NB4 (cell line): ENCODE measurements around the gene LYAR.

Experiments
- DNase-seq: peaks from one replicate; pipeline ENCODE4 v3.0.0; 2010; ENCODE audit warnings: low read depth
- H3K4me3 ChIP-seq: one replicate; pipeline ENCODE4 v1.5.1; 2011; ENCODE audit warnings: mild to moderate bottlenecking, low read depth, low read length, moderate library complexity
- MYC ChIP-seq: IDR thresholded peaks from 2 replicates; pipeline ENCODE4 v1.6.1; 2011; ENCODE audit warnings: low read depth, low read length
- POLR2A ChIP-seq: IDR thresholded peaks from 2 replicates; pipeline ENCODE4 v1.6.1; 2011; ENCODE audit warnings: mild to moderate bottlenecking; ENCODE audit not compliant: insufficient read length; ENCODE audit errors: extremely low read depth
- TF ChIP-seq, protein P1 (sequence below): IDR thresholded peaks from 2 replicates; pipeline ENCODE4 v1.6.1; 2011; ENCODE audit warnings: low read depth, low read length
- TF ChIP-seq, protein P2 (sequence below): IDR thresholded peaks from one replicate; pipeline ENCODE4 v1.5.1; 2012; ENCODE audit warnings: low read depth, low read length

The LYAR gene

DNA sequence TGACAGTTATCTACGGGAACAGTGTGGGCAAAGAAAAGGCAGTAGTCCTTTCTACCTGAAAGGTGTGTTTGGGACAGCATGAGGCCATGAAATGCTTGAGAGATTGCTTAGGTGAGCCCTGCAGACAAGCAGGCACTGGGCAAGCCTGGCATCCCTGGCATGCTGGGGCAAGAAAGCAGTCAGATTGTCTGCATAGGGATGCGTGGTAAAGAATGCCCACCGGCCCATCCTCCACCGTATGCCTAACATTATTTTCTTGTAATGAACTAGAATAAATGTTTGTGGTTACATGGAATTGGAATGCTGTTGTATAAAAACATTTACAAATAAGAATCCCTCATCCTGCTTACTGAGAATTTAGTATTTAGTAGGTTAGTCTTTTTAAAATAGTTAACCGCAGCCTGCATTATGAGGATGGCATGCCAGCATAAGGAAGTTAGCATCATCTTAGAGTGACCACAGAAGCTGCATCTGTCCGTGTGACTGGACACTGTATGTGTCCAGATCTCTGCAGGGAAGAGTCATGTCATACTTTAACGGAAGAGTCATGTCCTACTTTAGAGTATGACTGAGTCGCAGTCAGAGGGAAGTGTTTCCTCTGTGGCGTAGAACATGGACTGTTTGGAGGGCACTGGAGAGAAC is 19.0 kb upstream of the LYAR start:
- TF ChIP-seq MYC, result no peak
- TF ChIP-seq, protein P1, sequence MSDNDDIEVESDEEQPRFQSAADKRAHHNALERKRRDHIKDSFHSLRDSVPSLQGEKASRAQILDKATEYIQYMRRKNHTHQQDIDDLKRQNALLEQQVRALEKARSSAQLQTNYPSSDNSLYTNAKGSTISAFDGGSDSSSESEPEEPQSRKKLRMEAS, result no peak
- TF ChIP-seq, protein P2, sequence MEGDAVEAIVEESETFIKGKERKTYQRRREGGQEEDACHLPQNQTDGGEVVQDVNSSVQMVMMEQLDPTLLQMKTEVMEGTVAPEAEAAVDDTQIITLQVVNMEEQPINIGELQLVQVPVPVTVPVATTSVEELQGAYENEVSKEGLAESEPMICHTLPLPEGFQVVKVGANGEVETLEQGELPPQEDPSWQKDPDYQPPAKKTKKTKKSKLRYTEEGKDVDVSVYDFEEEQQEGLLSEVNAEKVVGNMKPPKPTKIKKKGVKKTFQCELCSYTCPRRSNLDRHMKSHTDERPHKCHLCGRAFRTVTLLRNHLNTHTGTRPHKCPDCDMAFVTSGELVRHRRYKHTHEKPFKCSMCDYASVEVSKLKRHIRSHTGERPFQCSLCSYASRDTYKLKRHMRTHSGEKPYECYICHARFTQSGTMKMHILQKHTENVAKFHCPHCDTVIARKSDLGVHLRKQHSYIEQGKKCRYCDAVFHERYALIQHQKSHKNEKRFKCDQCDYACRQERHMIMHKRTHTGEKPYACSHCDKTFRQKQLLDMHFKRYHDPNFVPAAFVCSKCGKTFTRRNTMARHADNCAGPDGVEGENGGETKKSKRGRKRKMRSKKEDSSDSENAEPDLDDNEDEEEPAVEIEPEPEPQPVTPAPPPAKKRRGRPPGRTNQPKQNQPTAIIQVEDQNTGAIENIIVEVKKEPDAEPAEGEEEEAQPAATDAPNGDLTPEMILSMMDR, result no peak
- no peak for TF ChIP-seq POLR2A
- no peak overlapping the region for H3K4me3 ChIP-seq

DNA sequence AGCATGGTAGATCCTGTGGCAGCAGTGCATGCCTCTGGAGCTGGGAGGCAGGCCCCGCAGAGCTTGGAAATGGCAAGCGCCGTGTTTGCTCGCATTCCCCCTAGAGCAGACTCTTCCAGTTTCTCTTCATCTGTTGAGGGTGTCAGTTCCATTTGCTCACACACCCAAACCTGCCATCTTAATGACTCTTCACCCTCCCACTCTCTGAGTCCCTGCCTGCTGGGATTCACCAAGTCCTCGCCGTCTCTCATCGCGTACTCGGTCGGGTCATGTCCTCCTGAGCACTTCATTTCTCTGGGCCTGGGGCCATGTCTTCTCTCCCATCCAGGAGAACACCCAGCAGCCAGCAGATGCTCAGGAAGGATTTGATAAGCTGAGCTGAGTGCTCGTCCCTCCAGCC is 17.0 kb upstream of the LYAR start:
- no peak overlapping the region for H3K4me3 ChIP-seq
- TF ChIP-seq MYC, result no peak
- TF ChIP-seq POLR2A, result no peak
- TF ChIP-seq, protein P2, result no peak
- TF ChIP-seq, protein P1, result no peak
- no peak for DNase-seq

More for the DNA sequence above, 19.0 kb upstream of the LYAR start:
- no peak for DNase-seq

DNA sequence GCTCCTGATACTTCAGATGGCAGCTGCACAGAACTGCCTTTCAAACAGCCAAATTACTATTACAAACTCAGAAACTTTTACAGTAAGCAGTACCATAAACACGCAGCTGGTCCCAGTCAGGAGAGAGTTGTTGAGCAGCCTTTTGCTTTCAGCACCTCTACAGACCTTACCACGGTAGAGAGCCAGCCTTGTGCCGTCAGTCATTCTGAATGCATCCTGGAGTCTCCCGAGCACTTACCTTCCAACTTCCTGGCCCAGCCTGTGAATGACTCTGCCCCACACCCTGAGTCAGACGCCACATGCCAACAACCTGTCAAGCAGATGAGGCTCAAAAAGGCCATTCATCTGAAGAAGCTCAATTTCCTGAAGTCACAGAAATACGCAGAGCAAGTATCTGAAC is 12.5 kb upstream of the LYAR start:
- DNase-seq, result no peak
- TF ChIP-seq POLR2A (no peak), MYC (no peak)
- TF ChIP-seq, protein P1, result no peak
- TF ChIP-seq, protein P2, result no peak
- H3K4me3 ChIP-seq, result no peak overlapping the region

DNA sequence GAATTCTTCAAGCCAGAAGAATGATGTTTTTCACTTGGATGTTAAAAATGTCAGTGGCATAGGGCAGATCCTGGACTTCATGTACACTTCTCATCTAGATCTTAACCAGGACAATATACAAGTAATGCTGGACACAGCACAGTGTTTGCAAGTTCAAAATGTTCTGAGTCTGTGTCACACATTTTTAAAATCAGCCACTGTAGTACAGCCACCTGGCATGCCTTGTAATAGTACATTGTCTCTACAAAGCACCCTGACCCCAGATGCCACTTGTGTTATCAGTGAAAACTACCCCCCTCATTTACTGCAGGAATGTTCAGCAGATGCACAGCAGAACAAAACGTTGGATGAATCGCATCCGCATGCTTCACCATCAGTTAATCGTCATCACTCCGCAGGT is 12.0 kb upstream of the LYAR start:
- TF ChIP-seq POLR2A (no peak), MYC (no peak)
- TF ChIP-seq, protein P1, result no peak
- TF ChIP-seq, protein P2, result no peak
- DNase-seq, result no peak
- no peak overlapping the region for H3K4me3 ChIP-seq

DNA sequence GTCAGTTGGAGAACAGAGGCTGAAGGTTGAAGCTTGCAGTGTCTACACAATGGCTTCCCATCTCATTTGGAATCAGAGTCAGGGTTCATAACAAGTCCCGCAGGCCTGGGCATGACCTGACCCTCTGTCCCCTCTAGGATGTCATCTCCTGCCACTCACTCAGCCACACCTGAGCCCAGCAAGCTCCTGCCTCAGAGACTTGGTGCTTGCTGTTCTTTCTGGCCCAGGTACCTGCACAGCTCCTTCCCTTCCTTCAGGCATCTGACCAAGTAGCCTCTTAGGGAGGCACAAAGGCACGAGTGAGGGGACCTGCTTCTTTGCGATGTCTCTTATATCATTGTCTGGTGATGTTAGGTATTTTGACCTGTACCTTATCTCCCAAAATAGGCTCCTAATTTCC is 9.1 kb upstream of the LYAR start:
- DNase-seq, result no peak
- no peak overlapping the region for H3K4me3 ChIP-seq
- TF ChIP-seq, protein P1, result no peak
- TF ChIP-seq, protein P2, result no peak
- TF ChIP-seq POLR2A (no peak), MYC (no peak)
